GM23338 (cell line): ENCODE measurements around the gene SERPINB12. TPM values are rescaled to one million over a fixed set of nuclear protein-coding genes. Genes with fewer than 3 reads are reported as not detected.

ENCODE experiments used
- ATAC-seq: fragments of 200-7000 bp; cut with Tn5 transposase; 3 replicates; pipeline ENCODE4 v1.9.1; 2020
- DNase-seq: peaks from one replicate; pipeline ENCODE4 v3.0.0-alpha.2; 2015; ENCODE audit warnings: low spot score
- H2AFZ ChIP-seq: fragments of 200-600 bp; sonication (generic); 2 replicates; pipeline ENCODE4 v1.8.0; 2016; ENCODE audit warnings: antibody characterized with exemption, mild to moderate bottlenecking, moderate library complexity
- H3F3A ChIP-seq: fragments of 200-600 bp; sonication (generic); replicated peaks from 2 replicates; pipeline ENCODE4 v1.8.0; 2017; ENCODE audit warnings: antibody characterized with exemption, mixed run types, low read depth
- H3K27ac ChIP-seq: fragments of 200-600 bp; sonication (generic); 2 replicates; pipeline ENCODE4 v1.6.1; 2016; ENCODE audit warnings: low read depth
- H3K27me3 ChIP-seq: fragments of 200-600 bp; sonication (generic); 2 replicates; pipeline ENCODE4 v1.8.0; 2016; ENCODE audit warnings: mild to moderate bottlenecking, mixed run types, moderate library complexity; ENCODE audit not compliant: insufficient read depth
- H3K36me3 ChIP-seq: fragments of 200-600 bp; sonication (generic); 2 replicates; pipeline ENCODE4 v1.8.0; 2016; ENCODE audit warnings: mild to moderate bottlenecking; ENCODE audit not compliant: insufficient read depth
- H3K4me1 ChIP-seq: fragments of 200-600 bp; sonication (generic); 2 replicates; pipeline ENCODE4 v1.8.0; 2016; ENCODE audit warnings: mild to moderate bottlenecking, moderate library complexity; ENCODE audit not compliant: insufficient read depth
- H3K4me2 ChIP-seq: fragments of 200-600 bp; sonication (generic); 2 replicates; pipeline ENCODE4 v1.7.1; 2017; ENCODE audit warnings: mixed run types
- H3K4me3 ChIP-seq: fragments of 200-600 bp; sonication (generic); 2 replicates; pipeline ENCODE4 v1.6.1; 2016; ENCODE audit warnings: mixed run types
- H3K79me2 ChIP-seq: fragments of 200-600 bp; sonication (generic); replicated peaks from 2 replicates; pipeline ENCODE4 v1.8.0; 2017; ENCODE audit warnings: mild to moderate bottlenecking; ENCODE audit not compliant: insufficient read depth
- H3K9me2 ChIP-seq: fragments of 200-600 bp; sonication (generic); 2 replicates; pipeline ENCODE4 v1.8.0; 2017; ENCODE audit not compliant: insufficient read depth
- H4K20me1 ChIP-seq: fragments of 200-600 bp; sonication (generic); replicated peaks from 2 replicates; pipeline ENCODE4 v1.8.0; 2017; ENCODE audit warnings: mild to moderate bottlenecking; ENCODE audit not compliant: insufficient read depth
- H3K27ac Mint-ChIP-seq: 2 replicates; pipeline ENCODE4 v1.8.0; 2020; ENCODE audit warnings: inconsistent platforms, mild to moderate bottlenecking, moderate library complexity, mixed read lengths
- H3K27me3 Mint-ChIP-seq: 3 replicates; pipeline ENCODE4 v1.8.0; 2022; ENCODE audit warnings: low read depth, mild to moderate bottlenecking, moderate library complexity, mixed read lengths, inconsistent platforms; ENCODE audit not compliant: insufficient read depth, poor library complexity
- H3K36me3 Mint-ChIP-seq: 3 replicates; pipeline ENCODE4 v1.8.0; 2021; ENCODE audit warnings: low read depth, mild to moderate bottlenecking, inconsistent platforms, moderate library complexity, mixed read lengths
- H3K4me1 Mint-ChIP-seq: 3 replicates; pipeline ENCODE4 v1.8.0; 2020; ENCODE audit warnings: mild to moderate bottlenecking, inconsistent platforms, mixed read lengths
- H3K4me3 Mint-ChIP-seq: 3 replicates; pipeline ENCODE4 v1.8.0; 2021; ENCODE audit warnings: moderate library complexity, mild to moderate bottlenecking, inconsistent platforms, mixed read lengths
- H3K9me3 Mint-ChIP-seq: 3 replicates; pipeline ENCODE4 v1.8.0; 2020; ENCODE audit warnings: moderate library complexity, mild to moderate bottlenecking, inconsistent platforms, mixed read lengths
- CREB1 ChIP-seq: fragments of 250-450 bp; sonication (Bioruptor Pico); IDR thresholded peaks from 2 replicates; pipeline ENCODE4 v1.5.0; 2020; ENCODE audit warnings: low read depth, mild to moderate bottlenecking, moderate library complexity
- ETS1 ChIP-seq: IDR thresholded peaks from 2 replicates; pipeline ENCODE4 v1.6.1; 2016; ENCODE audit warnings: antibody characterized with exemption
- EZH2 ChIP-seq: fragments of 200-600 bp; sonication (generic); IDR thresholded peaks from one replicate; pipeline ENCODE4 v1.8.0; 2017; ENCODE audit warnings: antibody characterized with exemption, mild to moderate bottlenecking, low read depth; ENCODE audit not compliant: unreplicated experiment
- EZH2phosphoT487 ChIP-seq: fragments of 200-600 bp; sonication (generic); IDR thresholded peaks from one replicate; pipeline ENCODE4 v1.8.1; 2018; ENCODE audit warnings: antibody characterized with exemption; ENCODE audit not compliant: unreplicated experiment
- NANOG ChIP-seq: IDR thresholded peaks from 2 replicates; pipeline ENCODE4 v1.6.1; 2016; ENCODE audit warnings: antibody characterized with exemption, borderline replicate concordance
- STAT1 ChIP-seq: IDR thresholded peaks from one replicate; pipeline ENCODE4 v1.6.1; 2016; ENCODE audit warnings: antibody characterized with exemption; ENCODE audit not compliant: unreplicated experiment
- polyA plus RNA-seq: library from polyadenylated mRNA; unstranded; fragments of >200 nt; fragmentation: Nextera tagmentation; extraction: Ambion mirVana; gene quantifications from 2 replicates; pipeline ENCODE4 v1.2.1, GENCODE V29; 2016
- total RNA-seq: library from RNA; depleted of rRNA; stranded (reverse); fragments of >200 nt; shearing (Covaris generic); gene quantifications from 2 replicates; pipeline ENCODE4 v1.2.3, GENCODE V29; 2014
- TF ChIP-seq, protein P1 (sequence below): fragments of 250-450 bp; sonication (Bioruptor Pico); IDR thresholded peaks from 2 replicates; pipeline ENCODE4 v1.5.0; 2020; ENCODE audit warnings: mild to moderate bottlenecking, moderate library complexity

Gene SERPINB12
- total and polyA plus RNA-seq, 2 experiments from 2014 or later = not detected

- no peak for DNase-seq
- Histone ChIP-seq H3K36me3 (no peaks in the 10 kb centered on the region), H3K27me3 (no peaks in the 10 kb centered on the region), H3K4me2 (no peak overlapping the region), H4K20me1 (no peaks in the 10 kb centered on the region), H2AFZ (no peak overlapping the region), H3K9me2 (no peaks in the 10 kb centered on the region), H3K79me2 (no peaks in the 10 kb centered on the region), H3K4me1 (no peaks in the 10 kb centered on the region), H3K27ac (no peak overlapping the region), H3F3A (no peaks in the 10 kb centered on the region), H3K4me3 (no peak overlapping the region)
- no peak for ATAC-seq
- Mint-ChIP-seq H3K4me3 (no peak overlapping the region), H3K27ac (no peak overlapping the region), H3K36me3 (no peaks in the 10 kb centered on the region), H3K4me1 (0 out of 3 replicates have a peak, but pooled peaks cover 2% of the 10 kb centered on the region), H3K27me3 (no peaks in the 10 kb centered on the region), H3K9me3 (no peaks in the 10 kb centered on the region)
- TF ChIP-seq ETS1 = no peak
- no peak for TF ChIP-seq CREB1
- no peak for TF ChIP-seq EZH2
- TF ChIP-seq, protein P1, sequence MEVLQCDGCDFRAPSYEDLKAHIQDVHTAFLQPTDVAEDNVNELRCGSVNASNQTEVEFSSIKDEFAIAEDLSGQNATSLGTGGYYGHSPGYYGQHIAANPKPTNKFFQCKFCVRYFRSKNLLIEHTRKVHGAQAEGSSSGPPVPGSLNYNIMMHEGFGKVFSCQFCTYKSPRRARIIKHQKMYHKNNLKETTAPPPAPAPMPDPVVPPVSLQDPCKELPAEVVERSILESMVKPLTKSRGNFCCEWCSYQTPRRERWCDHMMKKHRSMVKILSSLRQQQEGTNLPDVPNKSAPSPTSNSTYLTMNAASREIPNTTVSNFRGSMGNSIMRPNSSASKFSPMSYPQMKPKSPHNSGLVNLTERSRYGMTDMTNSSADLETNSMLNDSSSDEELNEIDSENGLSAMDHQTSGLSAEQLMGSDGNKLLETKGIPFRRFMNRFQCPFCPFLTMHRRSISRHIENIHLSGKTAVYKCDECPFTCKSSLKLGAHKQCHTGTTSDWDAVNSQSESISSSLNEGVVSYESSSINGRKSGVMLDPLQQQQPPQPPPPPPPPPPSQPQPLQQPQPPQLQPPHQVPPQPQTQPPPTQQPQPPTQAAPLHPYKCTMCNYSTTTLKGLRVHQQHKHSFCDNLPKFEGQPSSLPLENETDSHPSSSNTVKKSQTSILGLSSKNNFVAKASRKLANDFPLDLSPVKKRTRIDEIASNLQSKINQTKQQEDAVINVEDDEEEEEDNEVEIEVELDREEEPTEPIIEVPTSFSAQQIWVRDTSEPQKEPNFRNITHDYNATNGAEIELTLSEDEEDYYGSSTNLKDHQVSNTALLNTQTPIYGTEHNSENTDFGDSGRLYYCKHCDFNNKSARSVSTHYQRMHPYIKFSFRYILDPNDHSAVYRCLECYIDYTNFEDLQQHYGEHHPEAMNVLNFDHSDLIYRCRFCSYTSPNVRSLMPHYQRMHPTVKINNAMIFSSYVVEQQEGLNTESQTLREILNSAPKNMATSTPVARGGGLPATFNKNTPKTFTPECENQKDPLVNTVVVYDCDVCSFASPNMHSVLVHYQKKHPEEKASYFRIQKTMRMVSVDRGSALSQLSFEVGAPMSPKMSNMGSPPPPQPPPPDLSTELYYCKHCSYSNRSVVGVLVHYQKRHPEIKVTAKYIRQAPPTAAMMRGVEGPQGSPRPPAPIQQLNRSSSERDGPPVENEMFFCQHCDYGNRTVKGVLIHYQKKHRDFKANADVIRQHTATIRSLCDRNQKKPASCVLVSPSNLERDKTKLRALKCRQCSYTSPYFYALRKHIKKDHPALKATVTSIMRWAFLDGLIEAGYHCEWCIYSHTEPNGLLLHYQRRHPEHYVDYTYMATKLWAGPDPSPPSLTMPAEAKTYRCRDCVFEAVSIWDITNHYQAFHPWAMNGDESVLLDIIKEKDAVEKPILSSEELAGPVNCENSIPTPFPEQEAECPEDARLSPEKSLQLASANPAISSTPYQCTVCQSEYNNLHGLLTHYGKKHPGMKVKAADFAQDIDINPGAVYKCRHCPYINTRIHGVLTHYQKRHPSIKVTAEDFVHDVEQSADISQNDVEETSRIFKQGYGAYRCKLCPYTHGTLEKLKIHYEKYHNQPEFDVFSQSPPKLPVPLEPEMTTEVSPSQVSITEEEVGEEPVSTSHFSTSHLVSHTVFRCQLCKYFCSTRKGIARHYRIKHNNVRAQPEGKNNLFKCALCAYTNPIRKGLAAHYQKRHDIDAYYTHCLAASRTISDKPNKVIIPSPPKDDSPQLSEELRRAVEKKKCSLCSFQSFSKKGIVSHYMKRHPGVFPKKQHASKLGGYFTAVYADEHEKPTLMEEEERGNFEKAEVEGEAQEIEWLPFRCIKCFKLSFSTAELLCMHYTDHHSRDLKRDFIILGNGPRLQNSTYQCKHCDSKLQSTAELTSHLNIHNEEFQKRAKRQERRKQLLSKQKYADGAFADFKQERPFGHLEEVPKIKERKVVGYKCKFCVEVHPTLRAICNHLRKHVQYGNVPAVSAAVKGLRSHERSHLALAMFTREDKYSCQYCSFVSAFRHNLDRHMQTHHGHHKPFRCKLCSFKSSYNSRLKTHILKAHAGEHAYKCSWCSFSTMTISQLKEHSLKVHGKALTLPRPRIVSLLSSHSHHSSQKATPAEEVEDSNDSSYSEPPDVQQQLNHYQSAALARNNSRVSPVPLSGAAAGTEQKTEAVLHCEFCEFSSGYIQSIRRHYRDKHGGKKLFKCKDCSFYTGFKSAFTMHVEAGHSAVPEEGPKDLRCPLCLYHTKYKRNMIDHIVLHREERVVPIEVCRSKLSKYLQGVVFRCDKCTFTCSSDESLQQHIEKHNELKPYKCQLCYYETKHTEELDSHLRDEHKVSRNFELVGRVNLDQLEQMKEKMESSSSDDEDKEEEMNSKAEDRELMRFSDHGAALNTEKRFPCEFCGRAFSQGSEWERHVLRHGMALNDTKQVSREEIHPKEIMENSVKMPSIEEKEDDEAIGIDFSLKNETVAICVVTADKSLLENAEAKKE (CRISPR knock-in tag) = no peak
- no peak for TF ChIP-seq STAT1
- no peak for TF ChIP-seq EZH2phosphoT487
- no peak for TF ChIP-seq NANOG
These were observed 28.6 kb downstream of the SERPINB12 start for GRCh38 chr18:63570721-63571120.
